ENCODE results near the gene STUB1.

The STUB1 gene

DNA sequence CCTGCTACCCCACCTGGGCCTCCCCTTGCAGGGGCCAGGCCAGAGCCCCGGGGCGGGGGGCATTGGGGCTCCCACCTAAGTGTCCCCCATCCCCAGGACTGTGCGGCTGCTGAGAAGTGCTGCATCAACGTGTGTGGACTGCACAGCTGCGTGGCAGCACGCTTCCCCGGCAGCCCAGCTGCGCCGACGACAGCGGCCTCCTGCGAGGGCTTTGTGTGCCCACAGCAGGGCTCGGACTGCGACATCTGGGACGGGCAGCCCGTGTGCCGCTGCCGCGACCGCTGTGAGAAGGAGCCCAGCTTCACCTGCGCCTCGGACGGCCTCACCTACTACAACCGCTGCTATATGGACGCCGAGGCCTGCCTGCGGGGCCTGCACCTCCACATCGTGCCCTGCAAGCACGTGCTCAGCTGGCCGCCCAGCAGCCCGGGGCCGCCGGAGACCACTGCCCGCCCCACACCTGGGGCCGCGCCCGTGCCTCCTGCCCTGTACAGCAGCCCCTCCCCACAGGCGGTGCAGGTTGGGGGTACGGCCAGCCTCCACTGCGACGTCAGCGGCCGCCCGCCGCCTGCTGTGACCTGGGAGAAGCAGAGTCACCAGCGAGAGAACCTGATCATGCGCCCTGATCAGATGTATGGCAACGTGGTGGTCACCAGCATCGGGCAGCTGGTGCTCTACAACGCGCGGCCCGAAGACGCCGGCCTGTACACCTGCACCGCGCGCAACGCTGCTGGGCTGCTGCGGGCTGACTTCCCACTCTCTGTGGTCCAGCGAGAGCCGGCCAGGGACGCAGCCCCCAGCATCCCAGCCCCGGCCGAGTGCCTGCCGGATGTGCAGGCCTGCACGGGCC is 47.5 kb upstream of the STUB1 start:
- ATAC-seq, result no peak
- TF ChIP-seq ZFP30 (CRISPR knock-in tag; IDR thresholded peaks at IDR 0.05) (no peak), ARNTL (CRISPR knock-in tag; IDR thresholded peaks at IDR 0.05; ENCODE audit: borderline replicate concordance, low read depth) (no peak), TOX (CRISPR knock-in tag; IDR thresholded peaks at IDR 0.05; ENCODE audit: borderline replicate concordance) (no peak), ZNF565 (CRISPR knock-in tag; conservative IDR thresholded peaks at IDR 0.05; ENCODE audit: low read depth) (no peak), TCF4 (CRISPR knock-in tag; IDR thresholded peaks at IDR 0.05; ENCODE audit: borderline replicate concordance) (no peak), ZNF8 (CRISPR knock-in tag; IDR thresholded peaks at IDR 0.05) (no peak), RARB (CRISPR knock-in tag; IDR thresholded peaks at IDR 0.05) (no peak), ZC3H10 (CRISPR knock-in tag; IDR thresholded peaks at IDR 0.05) (no peak), ISL1 (CRISPR knock-in tag; IDR thresholded peaks at IDR 0.05) (no peak), OSR1 (CRISPR knock-in tag; IDR thresholded peaks at IDR 0.05) (no peak), ZNF70 (CRISPR knock-in tag; IDR thresholded peaks at IDR 0.05) (no peak), CSDC2 (CRISPR knock-in tag; IDR thresholded peaks at IDR 0.05) (no peak), ZFP3 (CRISPR knock-in tag; IDR thresholded peaks at IDR 0.05) (no peak), BACH2 (CRISPR knock-in tag; IDR thresholded peaks at IDR 0.05; ENCODE audit: borderline replicate concordance) (no peak)
- TF ChIP-seq, protein P1, sequence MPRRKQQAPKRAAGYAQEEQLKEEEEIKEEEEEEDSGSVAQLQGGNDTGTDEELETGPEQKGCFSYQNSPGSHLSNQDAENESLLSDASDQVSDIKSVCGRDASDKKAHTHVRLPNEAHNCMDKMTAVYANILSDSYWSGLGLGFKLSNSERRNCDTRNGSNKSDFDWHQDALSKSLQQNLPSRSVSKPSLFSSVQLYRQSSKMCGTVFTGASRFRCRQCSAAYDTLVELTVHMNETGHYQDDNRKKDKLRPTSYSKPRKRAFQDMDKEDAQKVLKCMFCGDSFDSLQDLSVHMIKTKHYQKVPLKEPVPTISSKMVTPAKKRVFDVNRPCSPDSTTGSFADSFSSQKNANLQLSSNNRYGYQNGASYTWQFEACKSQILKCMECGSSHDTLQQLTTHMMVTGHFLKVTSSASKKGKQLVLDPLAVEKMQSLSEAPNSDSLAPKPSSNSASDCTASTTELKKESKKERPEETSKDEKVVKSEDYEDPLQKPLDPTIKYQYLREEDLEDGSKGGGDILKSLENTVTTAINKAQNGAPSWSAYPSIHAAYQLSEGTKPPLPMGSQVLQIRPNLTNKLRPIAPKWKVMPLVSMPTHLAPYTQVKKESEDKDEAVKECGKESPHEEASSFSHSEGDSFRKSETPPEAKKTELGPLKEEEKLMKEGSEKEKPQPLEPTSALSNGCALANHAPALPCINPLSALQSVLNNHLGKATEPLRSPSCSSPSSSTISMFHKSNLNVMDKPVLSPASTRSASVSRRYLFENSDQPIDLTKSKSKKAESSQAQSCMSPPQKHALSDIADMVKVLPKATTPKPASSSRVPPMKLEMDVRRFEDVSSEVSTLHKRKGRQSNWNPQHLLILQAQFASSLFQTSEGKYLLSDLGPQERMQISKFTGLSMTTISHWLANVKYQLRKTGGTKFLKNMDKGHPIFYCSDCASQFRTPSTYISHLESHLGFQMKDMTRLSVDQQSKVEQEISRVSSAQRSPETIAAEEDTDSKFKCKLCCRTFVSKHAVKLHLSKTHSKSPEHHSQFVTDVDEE (CRISPR knock-in tag; IDR thresholded peaks at IDR 0.05), result no peak
- TF ChIP-seq, protein P2, sequence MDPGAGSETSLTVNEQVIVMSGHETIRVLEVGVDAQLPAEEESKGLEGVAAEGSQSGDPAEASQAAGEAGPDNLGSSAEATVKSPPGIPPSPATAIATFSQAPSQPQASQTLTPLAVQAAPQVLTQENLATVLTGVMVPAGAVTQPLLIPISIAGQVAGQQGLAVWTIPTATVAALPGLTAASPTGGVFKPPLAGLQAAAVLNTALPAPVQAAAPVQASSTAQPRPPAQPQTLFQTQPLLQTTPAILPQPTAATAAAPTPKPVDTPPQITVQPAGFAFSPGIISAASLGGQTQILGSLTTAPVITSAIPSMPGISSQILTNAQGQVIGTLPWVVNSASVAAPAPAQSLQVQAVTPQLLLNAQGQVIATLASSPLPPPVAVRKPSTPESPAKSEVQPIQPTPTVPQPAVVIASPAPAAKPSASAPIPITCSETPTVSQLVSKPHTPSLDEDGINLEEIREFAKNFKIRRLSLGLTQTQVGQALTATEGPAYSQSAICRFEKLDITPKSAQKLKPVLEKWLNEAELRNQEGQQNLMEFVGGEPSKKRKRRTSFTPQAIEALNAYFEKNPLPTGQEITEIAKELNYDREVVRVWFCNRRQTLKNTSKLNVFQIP (CRISPR knock-in tag; IDR thresholded peaks at IDR 0.05; ENCODE audit: borderline replicate concordance, low read depth), result no peak
- TF ChIP-seq, protein P3, sequence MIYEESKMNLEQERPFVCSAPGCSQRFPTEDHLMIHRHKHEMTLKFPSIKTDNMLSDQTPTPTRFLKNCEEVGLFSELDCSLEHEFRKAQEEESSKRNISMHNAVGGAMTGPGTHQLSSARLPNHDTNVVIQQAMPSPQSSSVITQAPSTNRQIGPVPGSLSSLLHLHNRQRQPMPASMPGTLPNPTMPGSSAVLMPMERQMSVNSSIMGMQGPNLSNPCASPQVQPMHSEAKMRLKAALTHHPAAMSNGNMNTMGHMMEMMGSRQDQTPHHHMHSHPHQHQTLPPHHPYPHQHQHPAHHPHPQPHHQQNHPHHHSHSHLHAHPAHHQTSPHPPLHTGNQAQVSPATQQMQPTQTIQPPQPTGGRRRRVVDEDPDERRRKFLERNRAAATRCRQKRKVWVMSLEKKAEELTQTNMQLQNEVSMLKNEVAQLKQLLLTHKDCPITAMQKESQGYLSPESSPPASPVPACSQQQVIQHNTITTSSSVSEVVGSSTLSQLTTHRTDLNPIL (CRISPR knock-in tag; IDR thresholded peaks at IDR 0.05; ENCODE audit: low read depth), result no peak
- TF ChIP-seq, protein P4, sequence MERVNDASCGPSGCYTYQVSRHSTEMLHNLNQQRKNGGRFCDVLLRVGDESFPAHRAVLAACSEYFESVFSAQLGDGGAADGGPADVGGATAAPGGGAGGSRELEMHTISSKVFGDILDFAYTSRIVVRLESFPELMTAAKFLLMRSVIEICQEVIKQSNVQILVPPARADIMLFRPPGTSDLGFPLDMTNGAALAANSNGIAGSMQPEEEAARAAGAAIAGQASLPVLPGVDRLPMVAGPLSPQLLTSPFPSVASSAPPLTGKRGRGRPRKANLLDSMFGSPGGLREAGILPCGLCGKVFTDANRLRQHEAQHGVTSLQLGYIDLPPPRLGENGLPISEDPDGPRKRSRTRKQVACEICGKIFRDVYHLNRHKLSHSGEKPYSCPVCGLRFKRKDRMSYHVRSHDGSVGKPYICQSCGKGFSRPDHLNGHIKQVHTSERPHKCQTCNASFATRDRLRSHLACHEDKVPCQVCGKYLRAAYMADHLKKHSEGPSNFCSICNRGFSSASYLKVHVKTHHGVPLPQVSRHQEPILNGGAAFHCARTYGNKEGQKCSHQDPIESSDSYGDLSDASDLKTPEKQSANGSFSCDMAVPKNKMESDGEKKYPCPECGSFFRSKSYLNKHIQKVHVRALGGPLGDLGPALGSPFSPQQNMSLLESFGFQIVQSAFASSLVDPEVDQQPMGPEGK (CRISPR knock-in tag; IDR thresholded peaks at IDR 0.05; ENCODE audit: borderline replicate concordance), result no peak
- TF ChIP-seq, protein P5, sequence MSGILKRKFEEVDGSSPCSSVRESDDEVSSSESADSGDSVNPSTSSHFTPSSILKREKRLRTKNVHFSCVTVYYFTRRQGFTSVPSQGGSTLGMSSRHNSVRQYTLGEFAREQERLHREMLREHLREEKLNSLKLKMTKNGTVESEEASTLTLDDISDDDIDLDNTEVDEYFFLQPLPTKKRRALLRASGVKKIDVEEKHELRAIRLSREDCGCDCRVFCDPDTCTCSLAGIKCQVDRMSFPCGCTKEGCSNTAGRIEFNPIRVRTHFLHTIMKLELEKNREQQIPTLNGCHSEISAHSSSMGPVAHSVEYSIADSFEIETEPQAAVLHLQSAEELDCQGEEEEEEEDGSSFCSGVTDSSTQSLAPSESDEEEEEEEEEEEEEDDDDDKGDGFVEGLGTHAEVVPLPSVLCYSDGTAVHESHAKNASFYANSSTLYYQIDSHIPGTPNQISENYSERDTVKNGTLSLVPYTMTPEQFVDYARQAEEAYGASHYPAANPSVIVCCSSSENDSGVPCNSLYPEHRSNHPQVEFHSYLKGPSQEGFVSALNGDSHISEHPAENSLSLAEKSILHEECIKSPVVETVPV (CRISPR knock-in tag; IDR thresholded peaks at IDR 0.05), result no peak

DNA sequence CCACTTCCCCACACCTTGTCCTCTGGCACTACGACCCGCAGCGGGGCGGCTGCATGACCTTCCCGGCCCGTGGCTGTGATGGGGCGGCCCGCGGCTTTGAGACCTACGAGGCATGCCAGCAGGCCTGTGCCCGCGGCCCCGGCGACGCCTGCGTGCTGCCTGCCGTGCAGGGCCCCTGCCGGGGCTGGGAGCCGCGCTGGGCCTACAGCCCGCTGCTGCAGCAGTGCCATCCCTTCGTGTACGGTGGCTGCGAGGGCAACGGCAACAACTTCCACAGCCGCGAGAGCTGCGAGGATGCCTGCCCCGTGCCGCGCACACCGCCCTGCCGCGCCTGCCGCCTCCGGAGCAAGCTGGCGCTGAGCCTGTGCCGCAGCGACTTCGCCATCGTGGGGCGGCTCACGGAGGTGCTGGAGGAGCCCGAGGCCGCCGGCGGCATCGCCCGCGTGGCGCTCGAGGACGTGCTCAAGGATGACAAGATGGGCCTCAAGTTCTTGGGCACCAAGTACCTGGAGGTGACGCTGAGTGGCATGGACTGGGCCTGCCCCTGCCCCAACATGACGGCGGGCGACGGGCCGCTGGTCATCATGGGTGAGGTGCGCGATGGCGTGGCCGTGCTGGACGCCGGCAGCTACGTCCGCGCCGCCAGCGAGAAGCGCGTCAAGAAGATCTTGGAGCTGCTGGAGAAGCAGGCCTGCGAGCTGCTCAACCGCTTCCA is 46.7 kb upstream of the STUB1 start:
- ATAC-seq, result no peak
- no peak for TF ChIP-seq ZFP30 (CRISPR knock-in tag; IDR thresholded peaks at IDR 0.05)
- no peak for TF ChIP-seq RARB (CRISPR knock-in tag; IDR thresholded peaks at IDR 0.05)
- no peak for TF ChIP-seq ZNF8 (CRISPR knock-in tag; IDR thresholded peaks at IDR 0.05)
- no peak for TF ChIP-seq BACH2 (CRISPR knock-in tag; IDR thresholded peaks at IDR 0.05; ENCODE audit: borderline replicate concordance)
- TF ChIP-seq, protein P1 (CRISPR knock-in tag; IDR thresholded peaks at IDR 0.05), result no peak
- no peak for TF ChIP-seq ESRRG (CRISPR knock-in tag; IDR thresholded peaks at IDR 0.05)
- no peak for TF ChIP-seq TCF4 (CRISPR knock-in tag; IDR thresholded peaks at IDR 0.05; ENCODE audit: borderline replicate concordance)
- no peak for TF ChIP-seq ZFP3 (CRISPR knock-in tag; IDR thresholded peaks at IDR 0.05)
- no peak for TF ChIP-seq CSDC2 (CRISPR knock-in tag; IDR thresholded peaks at IDR 0.05)
- no peak for TF ChIP-seq ARNTL (CRISPR knock-in tag; IDR thresholded peaks at IDR 0.05; ENCODE audit: borderline replicate concordance, low read depth)
- no peak for TF ChIP-seq GLIS3 (CRISPR knock-in tag; IDR thresholded peaks at IDR 0.05)
- TF ChIP-seq ZNF70 (CRISPR knock-in tag; IDR thresholded peaks at IDR 0.05), result no peak
- TF ChIP-seq TOX (CRISPR knock-in tag; IDR thresholded peaks at IDR 0.05; ENCODE audit: borderline replicate concordance), result no peak
- TF ChIP-seq, protein P2 (CRISPR knock-in tag; IDR thresholded peaks at IDR 0.05; ENCODE audit: borderline replicate concordance, low read depth), result no peak

All from SK-N-SH treated with all-trans-retinoic acid at 6 μM for 48 hours (cell line).